GM19397 (cell line): Measurements from ENCODE around the gene DPP6.
"Not testable (repeated sequence)": the region's sequence is repeated elsewhere in the genome, so short reads cannot be mapped to it uniquely, and the experiment has no call there.

Experiments
- ATAC-seq: cut with Tn5 transposase; IDR thresholded peaks from one replicate; pipeline ENCODE4 v1.9.1; 2021; ENCODE audit warnings: mild to moderate bottlenecking, moderate library complexity; ENCODE audit not compliant: unreplicated experiment

Gene DPP6

DNA sequence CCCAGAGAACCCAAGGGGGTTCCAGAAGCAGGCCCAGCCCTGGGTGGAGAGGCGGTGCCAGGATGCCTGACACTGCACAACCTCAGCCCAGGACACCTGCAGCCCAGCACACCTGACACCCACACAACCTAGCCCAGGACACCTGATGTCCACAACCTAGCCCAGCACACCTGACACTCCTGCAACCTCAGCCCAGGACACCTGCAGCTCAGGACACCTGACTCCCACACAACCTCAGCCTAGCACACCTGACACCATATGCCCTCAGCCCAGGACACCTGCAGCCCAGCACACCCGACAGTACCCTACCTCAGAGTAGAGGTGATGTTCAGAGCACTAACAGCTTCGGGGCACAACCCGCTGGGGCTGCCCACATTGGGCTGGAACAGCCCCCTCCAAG, 863.4 kb downstream of the DPP6 start:
- no peak for ATAC-seq

DNA sequence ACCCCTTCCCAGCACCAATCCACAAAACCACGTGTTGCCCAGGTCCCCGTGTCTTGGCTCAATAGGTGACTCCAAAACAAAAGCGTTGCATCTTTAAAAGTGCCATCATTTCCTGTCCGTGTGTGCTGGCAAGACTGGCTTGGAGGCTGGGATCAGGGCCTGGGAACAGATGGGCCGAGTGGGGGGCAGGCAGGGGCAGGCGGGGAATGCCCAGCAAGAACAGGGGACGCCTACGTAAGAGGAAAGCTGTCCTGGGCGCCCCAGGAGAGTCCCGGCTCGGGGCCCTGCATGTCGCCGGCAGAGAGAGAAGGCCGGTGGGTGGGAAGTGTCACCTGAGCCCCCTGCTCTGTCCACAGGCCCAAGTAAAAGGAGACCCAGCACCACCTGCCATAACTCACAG, 864.2 kb downstream of the DPP6 start:
- no peak for ATAC-seq

DNA sequence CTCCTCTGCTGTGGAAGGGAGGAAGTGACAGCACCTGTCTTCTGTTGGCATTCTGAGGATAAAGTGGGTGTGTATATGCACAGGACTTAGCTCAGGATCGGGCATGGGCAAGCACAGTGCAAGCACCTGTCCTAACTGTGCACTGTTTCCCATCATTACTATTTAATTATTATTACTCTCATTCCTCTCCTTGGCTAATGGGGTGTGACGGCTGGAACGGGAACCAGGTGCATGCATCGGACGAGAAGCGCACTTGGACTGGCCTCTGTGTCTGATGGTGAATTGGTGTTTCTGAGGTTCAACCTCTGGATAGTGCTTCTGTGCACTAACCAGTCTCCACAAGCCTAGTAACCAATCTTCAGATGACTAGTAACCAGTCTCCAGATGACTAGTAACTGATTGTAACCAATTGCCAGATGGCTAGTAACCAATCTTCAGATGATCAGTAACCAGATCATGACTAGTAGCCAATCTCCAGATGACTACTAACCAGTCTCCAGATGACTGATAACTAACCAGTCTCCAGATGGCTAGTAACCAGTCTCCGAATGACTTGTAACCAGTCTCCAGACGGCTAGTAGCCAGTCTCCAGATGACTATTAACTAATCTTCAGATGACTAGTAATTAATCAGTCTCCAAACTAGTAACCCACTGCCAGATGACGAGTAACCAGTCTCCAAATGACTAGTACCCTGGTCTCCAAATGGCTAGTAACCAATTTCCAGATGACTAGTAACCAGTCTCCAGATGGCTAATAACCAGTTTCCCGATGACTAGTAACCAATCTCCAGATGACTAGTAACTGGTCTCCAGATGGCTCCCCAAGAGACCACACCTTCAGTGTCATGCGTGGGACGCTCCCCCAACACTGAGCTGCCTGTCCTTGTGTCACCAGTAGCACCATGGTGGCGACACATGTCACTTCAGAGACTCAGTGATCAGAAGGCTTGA, 864.9 kb downstream of the DPP6 start:
- ATAC-seq: no peak

DNA sequence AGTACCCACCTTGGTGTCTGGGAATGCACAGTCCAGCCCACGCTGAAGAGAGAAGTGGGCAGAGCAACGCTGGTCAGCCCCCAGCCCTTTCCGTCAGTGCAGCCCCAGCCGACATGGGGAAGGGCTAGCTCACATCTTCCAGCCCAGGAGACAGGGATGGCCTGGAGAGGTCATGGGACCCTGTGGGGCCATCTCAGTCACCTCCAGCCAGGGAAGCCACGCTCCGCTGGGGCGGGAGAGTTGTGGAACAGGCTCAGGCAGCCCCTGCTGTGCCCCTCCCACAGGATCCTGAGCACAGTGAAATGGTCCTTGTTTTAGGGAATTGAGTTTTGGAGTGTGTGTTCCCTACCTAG, 865.6 kb downstream of the DPP6 start:
- ATAC-seq: no peak

DNA sequence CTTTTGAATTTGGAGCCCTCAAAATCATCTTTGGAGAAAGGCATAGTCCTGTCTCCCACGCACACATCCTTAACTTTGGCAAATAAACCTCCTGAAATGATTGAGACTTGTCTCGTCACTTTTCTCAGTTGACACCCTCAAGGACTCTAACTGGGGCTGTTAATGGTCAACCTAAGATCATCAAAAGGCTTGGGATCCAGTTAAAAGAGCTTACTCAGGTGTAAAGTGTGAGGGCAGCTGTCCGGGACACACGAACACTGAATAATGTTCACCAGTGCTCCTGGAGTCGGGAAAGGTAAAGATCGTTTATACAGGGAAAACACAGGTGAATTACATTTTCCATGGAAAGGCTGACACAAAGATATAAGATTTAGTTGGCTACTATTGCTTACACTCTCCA, 866.1 kb downstream of the DPP6 start:
- ATAC-seq: no peak

DNA sequence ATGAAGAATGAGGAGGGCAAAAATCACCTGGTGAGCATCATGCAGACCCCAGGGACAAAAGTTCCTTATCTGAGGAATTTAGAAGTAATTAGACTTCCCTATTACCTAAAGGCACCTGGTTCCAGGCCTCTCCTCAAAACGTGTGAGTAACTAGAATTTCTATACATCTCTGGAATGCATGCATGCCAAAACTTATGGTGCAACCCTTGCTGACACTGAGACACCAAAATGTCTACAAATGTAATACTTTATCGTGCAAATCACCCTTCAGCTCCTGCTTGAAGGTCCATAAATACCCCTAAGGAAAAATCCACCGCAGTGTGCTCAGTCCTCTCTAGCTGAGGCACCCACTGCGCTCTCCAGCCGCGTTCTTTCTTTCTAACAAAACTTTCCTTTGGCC, 866.5 kb downstream of the DPP6 start:
- ATAC-seq: no peak

DNA sequence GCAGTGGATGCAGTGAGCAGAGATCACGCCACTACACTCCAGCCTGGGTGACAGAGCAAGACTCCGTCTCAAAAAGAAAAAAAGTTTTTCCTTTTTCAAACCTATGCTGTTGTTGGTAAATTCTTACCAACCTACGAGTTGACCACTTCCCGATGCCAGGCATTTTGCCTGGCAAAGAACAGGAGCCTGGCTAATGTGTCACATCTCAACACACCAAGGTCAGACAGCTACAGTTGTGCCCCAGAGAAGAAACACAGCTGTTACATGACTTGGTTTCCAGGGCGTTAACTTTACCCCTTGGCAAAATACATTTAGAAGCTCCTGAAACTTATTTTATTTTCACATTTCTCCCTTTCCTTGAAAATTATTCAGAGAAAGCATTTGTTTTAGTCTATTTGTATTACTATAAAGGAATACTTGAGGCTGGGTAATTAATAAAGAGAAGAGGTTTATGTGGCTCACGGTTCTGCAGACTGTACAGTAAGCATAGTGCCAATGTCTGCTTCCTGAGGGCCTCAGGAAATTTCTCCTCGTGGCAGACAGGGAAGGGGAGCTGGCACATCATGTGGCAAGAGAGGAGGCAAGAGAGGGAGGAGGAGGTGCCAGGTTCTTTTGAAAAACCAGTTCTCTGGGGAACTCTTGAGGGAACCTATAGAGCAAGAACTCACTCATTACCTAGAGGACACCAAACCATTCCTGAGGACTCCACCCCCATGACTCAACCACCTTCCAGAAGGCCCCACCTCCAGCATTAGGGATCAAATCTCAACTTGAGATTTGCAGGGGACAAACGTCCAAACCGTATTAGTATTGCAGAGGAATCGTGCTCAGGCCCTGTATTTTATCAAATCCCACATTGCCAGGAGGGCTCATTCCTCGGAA, 867.4 kb downstream of the DPP6 start:
- ATAC-seq: no peak

DNA sequence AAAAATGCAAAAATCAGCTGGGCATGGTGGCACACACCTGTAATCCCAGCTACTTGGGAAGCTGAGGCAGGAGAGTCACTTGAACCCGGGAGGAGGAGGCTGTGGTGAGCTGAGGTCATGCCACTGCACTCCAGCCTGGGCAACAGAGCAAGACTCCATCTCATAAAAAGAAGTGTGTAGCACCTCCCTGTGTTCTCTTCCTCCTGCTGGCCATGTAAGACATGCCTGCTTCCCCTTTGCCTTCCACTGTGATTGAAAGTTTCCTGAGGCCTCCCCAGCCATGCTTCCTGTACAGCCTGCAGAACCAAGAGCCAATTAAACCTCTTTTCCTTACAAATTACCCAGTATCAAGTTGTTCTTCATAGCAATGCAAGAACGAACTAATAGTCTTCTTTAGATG, 870.3 kb downstream of the DPP6 start:
- not testable (repeated sequence) for ATAC-seq

DNA sequence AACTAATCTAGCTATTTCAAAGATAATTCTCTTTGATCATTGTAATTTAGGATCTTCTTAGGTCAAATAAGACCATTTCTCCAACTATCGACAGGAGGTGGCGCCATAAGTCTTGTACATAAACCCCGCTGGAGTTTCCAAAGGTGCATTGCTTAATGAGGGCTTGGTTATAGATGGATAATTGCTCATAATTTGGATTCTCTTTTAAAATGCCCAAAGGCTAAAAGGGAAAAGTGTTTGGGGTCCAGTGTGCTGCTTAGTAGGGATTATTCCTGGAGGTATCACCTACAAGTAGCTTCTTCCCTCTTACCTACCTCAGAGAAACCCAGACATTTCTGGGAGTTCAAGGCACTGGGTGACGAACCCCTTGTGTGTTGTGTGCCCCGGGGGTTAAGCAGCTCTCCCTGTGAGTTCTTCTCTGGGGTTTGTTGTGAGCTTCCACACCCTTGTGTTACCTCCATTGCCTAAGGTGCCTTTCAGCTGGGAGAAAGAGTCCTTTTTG, 875.5 kb downstream of the DPP6 start:
- ATAC-seq: peak; percentile 47

DNA sequence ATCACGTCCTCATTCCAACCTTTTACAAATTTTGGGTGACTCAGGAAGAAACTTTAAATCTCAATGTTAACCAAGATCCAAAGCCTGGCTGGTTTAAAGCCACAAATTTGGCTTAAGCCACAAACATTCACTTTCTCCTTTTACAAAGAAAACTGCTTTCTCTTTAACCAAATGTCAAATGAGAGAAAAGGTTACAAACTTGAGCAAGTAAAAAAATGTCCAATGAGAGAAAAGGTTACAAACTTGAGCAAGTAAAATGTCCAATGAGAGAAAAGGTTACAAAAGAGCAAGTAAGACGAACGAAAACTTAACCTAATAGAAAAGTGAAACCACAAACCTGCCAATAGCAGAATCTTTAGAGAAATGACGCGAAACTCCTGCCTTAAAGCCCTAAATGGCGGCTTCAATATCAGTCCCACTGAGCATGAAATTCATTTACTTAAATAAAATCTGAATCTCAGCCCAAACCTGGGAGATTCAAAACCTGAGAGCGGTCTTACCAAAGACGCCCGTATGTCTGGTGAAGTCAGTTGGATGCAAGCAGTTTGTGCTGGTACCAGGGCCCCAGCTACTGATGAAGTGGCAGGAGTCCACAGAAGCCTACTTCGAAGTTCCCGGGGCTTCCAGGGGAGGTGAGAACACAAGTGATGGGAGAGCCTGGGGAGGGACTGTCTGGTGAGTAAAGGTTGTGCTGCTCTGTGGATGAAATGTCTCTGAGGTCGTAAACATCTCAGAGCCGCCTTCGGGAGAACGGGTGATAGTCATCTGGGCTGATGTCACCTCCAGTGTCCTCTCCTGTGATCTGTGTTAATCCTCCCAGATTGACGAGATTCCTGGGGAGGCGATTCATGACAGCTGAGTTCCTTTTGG, 876.2 kb downstream of the DPP6 start:
- peak; percentile 78 for ATAC-seq

DNA sequence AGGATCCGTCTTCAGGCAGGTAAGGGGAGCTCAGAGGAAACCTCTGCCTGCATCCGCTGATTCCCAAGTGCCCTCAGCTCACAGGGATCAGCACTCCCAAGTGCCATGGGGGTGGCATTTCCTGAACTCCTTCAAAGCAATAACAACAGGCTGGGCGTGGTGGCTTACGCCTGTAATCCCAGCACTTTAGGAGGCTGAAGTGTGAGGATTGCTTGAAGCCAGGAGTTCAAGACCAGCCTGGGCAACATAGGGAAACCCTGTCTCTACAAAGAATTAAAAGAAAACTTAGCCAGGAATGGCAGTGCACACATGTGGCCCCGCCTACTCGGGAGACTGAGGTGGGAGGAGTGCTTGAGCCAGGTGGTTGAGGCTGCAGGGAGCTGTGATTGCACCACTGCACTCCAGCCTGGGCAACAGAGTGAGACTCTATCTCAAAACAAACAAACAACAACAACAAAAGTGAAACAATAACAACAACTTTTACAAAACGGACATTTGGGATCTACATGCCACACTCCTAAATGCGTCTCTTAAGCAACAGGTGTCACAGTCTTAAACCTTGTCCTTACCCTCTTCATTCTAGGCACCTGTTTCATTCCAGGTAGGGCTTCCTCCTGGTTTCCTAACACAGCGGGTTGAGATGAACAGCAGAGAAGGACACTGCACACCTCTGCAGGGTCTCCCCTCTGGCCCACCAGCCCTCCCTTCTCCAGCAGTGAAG, 877.0 kb downstream of the DPP6 start:
- ATAC-seq: no peak

DNA sequence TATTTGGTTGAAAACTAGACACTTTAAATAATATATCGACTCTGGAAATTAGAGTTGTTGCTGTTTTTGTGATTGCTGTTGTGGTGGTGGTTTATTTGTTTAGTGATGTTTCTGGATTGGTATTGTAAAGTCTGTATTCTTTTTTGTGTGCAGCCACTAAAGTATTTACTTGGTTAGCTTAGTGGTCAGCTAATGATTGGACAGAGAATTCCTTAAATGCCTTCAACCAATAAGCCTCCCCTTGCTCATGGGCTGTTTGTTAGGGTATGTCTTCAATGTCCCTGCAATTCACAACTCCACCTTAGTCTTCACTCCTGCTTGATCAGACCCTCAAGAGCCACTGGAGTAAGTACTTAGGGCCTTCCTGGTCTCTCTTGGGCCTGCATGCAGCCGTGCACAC, 879.7 kb downstream of the DPP6 start:
- ATAC-seq: no peak

DNA sequence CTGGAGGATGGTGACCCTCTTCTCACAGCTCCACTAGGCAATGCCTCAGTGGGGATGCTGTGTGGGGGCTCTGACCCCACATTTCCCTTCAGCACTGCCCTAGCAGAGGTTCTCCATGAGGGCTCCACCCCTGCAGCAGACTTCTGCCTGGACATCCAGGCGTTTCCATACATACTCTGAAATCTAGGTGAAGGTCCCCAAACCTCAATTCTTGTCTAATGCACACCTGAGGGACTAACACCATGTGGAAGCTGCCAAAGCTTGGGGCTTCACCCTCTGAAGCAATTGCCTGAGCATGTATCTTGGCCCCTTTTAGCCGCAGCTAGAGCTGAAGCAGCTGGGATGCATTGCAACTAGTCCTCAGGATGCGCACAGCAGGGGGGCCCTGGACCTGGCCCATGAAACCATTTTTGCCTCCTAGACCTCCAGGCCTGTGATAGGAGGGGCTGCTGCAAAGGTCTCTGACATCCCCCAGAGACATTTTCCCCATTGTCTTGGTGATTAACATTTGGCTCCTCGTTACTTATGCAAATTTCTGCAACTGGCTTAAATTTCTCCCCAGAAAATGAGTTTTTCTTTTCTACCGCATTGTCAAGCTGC, 882.3 kb downstream of the DPP6 start:
- not testable (repeated sequence) for ATAC-seq

DNA sequence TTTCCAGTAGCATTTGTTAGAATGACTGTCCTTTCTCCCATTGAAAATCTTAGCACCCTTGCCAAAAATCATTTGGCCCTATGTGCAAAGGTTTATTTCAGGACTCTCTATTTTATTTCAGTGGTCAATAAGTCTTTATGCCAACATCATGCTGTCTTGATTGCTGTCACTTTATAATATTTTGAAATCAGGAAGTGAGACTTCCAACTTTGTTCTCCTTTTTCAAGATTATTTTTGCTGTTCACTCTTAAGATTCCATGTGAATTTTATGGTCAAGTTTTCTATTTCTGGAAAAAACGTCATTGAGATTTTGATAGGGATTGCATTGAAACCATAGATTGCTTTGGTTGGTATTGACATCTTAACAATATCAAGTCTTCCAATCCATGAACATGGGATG, 885.6 kb downstream of the DPP6 start:
- no peak for ATAC-seq

DNA sequence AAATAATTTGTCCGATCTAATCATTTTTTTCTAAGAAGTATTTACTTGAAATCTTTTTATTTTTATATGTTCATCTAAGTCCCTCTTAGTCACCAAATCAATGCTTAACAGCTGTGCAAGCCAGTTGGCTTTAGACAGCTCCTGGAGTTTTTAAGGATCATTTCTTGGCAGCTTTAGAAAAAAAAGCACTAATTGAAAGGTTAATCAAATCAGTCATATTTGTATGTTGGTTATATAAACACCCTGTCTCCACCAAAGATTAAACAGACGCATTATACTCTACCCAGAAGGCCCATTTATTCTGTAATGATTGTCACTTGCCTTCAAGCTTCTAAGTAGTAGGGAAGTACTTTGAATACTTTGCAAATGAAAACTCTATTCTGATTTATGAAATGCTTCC, 890.5 kb downstream of the DPP6 start:
- no peak for ATAC-seq
